ENCODE data around the gene DUSP7. TPM values are rescaled to one million over a fixed set of nuclear protein-coding genes. Genes with fewer than 3 reads are reported as not detected.
"Not testable (repeated sequence)": the region's sequence is repeated elsewhere in the genome, so short reads cannot be mapped to it uniquely, and the experiment has no call there.

DUSP7 gene
- total RNA-seq, 4 donors from 2014 or later: 14.0 to 39.7 (median 26.3) TPM

DNA sequence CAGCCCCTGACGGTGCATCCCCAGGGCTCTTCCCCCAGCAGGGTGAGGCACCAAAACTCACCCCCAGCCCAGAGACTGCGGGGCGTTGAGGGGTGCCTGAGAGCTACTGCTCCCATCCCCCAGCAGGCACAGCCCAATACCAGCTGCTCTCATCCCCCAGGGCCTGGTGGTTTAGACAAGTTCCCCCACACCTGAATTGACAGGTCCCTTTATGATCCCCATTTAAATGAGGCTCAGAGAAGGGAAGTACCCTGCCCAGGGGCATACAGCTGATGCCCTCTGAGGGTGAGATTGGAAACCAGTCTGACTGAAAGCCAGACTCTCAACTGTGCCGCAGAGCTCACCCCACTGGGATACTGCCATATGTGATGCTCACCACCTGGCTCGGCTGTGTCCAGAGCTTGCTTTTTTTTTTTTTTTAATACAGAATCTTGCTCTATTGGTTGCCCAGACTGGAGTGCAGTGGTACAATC, 20.1 kb downstream of the DUSP7 start:
- DNase-seq (no peak), ATAC-seq (no peak)
- TF ChIP-seq, protein P1, sequence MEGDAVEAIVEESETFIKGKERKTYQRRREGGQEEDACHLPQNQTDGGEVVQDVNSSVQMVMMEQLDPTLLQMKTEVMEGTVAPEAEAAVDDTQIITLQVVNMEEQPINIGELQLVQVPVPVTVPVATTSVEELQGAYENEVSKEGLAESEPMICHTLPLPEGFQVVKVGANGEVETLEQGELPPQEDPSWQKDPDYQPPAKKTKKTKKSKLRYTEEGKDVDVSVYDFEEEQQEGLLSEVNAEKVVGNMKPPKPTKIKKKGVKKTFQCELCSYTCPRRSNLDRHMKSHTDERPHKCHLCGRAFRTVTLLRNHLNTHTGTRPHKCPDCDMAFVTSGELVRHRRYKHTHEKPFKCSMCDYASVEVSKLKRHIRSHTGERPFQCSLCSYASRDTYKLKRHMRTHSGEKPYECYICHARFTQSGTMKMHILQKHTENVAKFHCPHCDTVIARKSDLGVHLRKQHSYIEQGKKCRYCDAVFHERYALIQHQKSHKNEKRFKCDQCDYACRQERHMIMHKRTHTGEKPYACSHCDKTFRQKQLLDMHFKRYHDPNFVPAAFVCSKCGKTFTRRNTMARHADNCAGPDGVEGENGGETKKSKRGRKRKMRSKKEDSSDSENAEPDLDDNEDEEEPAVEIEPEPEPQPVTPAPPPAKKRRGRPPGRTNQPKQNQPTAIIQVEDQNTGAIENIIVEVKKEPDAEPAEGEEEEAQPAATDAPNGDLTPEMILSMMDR (IDR thresholded peaks at IDR 0.05 in 4 of 5, conservative IDR thresholded peaks at IDR 0.05 in 1 of 5): no peak
- TF ChIP-seq POLR2A (IDR thresholded peaks at IDR 0.05): no peak
- no peaks in the 10 kb centered on the region for H3K27me3 ChIP-seq
- peaks cover 30% of the 10 kb centered on the region in 2 donors for H3K4me1 ChIP-seq
- in situ Hi-C loops (cut with MboI; ENCODE audit: low sequenced_read_pairs in 4 of 4): no loop called here
- no peaks in the 10 kb centered on the region for H3K9me3 ChIP-seq
- intact Hi-C loops (cut with DNase I; ENCODE audit: low total_unique reads): no loop called here
- no peak overlapping the region for H3K4me3 ChIP-seq
- H3K36me3 ChIP-seq: no peaks in the 10 kb centered on the region
- no peak overlapping the region for H3K27ac ChIP-seq

DNA sequence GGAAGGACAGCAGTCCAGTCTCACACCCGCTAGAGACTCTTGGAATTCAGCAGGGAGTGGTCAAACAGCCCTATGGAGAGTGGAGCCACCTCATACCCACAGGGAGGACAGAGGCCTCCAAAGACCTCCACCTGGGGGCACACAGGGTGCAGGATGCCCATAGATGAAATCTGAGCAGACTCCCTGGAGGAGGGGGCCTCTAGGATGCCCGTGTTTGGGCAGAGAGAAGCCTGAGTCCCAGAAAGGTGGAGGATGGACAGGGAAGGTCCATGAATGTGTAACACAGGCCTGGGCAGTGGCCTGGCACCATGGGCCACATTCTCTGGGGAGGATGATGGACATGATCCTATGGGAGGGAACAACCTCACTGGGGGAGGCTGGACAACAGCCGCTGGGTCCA, 21.7 kb downstream of the DUSP7 start:
- Histone ChIP-seq H3K27me3 (no peaks in the 10 kb centered on the region), H3K27ac (no peak overlapping the region), H3K4me3 (no peak overlapping the region), H3K36me3 (no peaks in the 10 kb centered on the region), H3K4me1 (peaks cover 33 to 35% of the 10 kb centered on the region in 2 donors), H3K9me3 (no peaks in the 10 kb centered on the region)
- ATAC-seq (no peak), DNase-seq (no peak)
- TF ChIP-seq POLR2A (IDR thresholded peaks at IDR 0.05): no peak
- TF ChIP-seq, protein P1 (IDR thresholded peaks at IDR 0.05 in 4 of 5, conservative IDR thresholded peaks at IDR 0.05 in 1 of 5): no peak
- intact Hi-C loops (cut with DNase I; ENCODE audit: low total_unique reads): no loop called here
- in situ Hi-C loops (cut with MboI; ENCODE audit: low sequenced_read_pairs in 4 of 4): no loop called here

GRCh38 chr3:52034212-52034611, 22.2 kb downstream of the DUSP7 start:
- H3K36me3 ChIP-seq: no peaks in the 10 kb centered on the region
- intact Hi-C loops (cut with DNase I; ENCODE audit: low total_unique reads): no loop called here
- DNase-seq (no peak), ATAC-seq (no peak)
- no peaks in the 10 kb centered on the region for H3K27me3 ChIP-seq
- H3K9me3 ChIP-seq: no peaks in the 10 kb centered on the region
- peaks cover 33 to 35% of the 10 kb centered on the region in 2 donors for H3K4me1 ChIP-seq
- TF ChIP-seq, protein P1 (IDR thresholded peaks at IDR 0.05 in 4 of 5, conservative IDR thresholded peaks at IDR 0.05 in 1 of 5): no peak
- TF ChIP-seq POLR2A (IDR thresholded peaks at IDR 0.05): no peak
- in situ Hi-C loops (cut with MboI; ENCODE audit: low sequenced_read_pairs in 4 of 4): no loop called here
- no peak overlapping the region for H3K4me3 ChIP-seq
- no peak overlapping the region for H3K27ac ChIP-seq

GRCh38 chr3:52033748-52034147, 22.6 kb downstream of the DUSP7 start:
- not testable (repeated sequence) for H3K4me3 ChIP-seq

DNA sequence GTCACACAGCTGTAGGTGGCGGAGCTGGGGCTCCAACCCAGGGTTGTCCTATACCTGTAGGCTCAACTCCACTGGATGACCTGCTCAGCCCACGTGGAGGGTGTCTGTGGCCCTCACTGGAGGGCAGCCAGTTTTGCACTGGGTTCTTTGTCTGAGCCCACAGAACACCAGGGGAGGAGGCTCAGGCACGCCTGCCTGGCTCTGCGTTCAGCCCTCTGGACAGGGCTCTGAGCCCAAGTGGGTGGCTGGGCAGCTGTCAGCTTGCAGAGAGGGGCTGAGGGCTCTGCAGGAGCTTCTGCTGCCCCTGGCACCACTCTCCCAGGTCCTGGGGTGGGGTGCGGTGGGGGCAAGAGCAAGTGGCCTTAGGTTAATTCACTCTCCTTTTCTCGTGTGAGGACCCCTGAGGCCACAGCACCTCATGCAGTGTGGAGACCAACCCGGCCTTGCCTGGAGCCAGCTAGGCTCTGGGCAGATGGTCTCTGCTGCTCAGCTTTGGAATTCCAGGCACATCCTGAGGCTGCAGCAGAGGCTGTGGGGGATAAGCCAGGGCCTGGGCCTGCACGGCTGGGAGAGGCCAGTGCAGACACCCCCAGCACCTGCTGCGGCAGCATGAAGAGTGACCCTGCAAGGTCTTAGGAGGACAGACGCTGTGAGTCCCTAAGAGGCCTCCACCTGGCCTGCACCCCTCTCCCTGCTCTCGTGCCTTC, 23.5 kb downstream of the DUSP7 start:
- H3K9me3 ChIP-seq: no peaks in the 10 kb centered on the region
- no peaks in the 10 kb centered on the region for H3K27me3 ChIP-seq
- DNase-seq (no peak), ATAC-seq (no peak)
- H3K36me3 ChIP-seq: no peaks in the 10 kb centered on the region
- no peak overlapping the region for H3K4me3 ChIP-seq
- in situ Hi-C loops (cut with MboI; ENCODE audit: low sequenced_read_pairs in 4 of 4) (no loop called here), intact Hi-C loops (cut with DNase I; ENCODE audit: low total_unique reads) (no loop called here)
- H3K4me1 ChIP-seq: peaks cover 46 to 48% of the 10 kb centered on the region in 2 donors
- peak overlapping the region in 1 of 4 donors; percentile 25 for H3K27ac ChIP-seq
- TF ChIP-seq, protein P1 (IDR thresholded peaks at IDR 0.05 in 4 of 5, conservative IDR thresholded peaks at IDR 0.05 in 1 of 5): no peak
- TF ChIP-seq POLR2A (IDR thresholded peaks at IDR 0.05): no peak

More at GRCh38 chr3:52033748-52034147, 22.6 kb downstream of the DUSP7 start:
- H3K27me3 ChIP-seq; in situ Hi-C loops (cut with MboI; ENCODE audit: low sequenced_read_pairs in 4 of 4); intact Hi-C loops (cut with DNase I; ENCODE audit: low total_unique reads); H3K36me3 ChIP-seq; H3K27ac ChIP-seq; DNase-seq; ATAC-seq; H3K9me3 ChIP-seq: not testable (repeated sequence)
- peaks cover 37 to 39% of the 10 kb centered on the region in 2 donors for H3K4me1 ChIP-seq
